CD4-positive, alpha-beta T cell treated with Interleukin-15 for 4 hours (primary cell): ENCODE data around the gene PARVA.

Experiments used
- DNase-seq: peaks from one replicate; pipeline ENCODE4 v3.0.0-alpha.2; 2020; ENCODE audit warnings: low spot score

PARVA gene

DNA sequence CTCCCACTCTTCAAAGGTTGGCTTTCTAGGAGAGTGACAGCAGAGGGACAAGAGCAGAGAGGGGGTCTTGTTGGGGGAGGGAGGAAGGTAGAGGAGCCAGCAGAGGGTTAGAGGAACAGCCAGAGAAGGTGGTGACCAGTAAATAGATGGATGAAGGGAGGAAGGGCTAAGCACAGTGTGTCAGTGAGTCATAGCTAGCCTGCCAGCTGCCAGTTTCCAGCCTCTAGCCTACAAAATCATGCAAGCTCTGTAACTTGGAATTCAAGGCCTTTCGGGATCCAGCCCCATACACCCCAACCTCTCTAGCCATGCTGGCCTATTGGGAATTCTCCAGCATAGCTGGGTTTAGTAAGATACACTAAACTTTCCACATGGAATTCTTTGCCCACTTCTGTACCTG lies 149.4 kb downstream of the PARVA start:
- DNase-seq, result no peak

DNA sequence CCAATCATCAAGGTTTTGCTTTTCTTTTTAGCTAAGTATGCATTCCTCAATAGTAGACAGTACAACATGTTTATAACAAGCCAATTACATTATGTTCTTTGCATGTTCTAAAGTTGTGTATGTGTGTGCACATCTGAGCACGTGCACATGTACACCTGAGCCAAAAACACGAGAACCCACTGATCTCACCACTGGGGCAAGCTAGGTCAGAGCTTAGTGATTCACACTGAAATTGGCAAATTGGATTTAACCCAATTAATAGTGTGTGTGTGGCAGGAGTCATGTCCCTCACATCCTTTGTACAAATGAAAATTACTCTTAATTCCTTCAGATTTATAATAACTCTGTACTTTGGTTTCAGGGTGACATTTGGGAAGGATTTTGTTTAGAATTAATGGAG lies 151.1 kb downstream of the PARVA start:
- DNase-seq, result no peak

DNA sequence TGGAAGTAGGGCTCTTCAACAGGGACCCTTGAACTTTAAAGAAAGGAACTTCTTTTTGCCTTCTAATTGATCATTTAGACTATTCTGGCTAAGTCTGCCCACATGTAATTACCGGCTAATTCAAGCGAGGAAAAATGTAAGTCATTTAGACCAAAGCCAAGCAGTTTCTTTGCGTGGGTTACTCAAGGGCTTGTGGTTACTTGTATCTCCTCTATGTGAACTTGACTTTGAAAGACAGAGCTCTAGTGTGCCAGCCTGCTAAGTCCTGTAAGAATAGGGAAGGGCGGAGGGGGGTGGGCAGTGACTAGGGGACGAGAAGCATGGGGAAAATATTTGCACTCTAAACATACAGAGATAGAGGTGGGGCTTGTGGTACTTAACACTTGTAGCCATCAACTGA lies 151.7 kb downstream of the PARVA start:
- no peak for DNase-seq

DNA sequence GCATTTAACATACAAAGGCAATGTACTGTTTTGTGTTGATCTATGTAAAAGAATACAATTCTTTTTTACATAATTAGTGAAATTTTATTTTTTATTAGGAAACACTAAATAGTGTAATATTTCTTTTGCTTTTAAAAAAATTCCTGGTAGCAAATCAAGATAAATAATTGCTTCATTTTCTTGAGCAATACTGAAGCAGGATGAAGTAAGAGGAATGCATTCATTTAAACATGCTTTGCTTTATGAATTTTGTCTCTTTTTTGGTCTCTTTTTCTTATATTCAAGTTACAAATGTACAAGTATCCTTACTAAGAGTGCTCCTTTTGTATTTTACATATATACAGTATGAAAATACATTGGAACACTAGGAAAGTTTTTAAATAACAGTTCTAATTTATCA lies 152.4 kb downstream of the PARVA start:
- DNase-seq, result no peak

DNA sequence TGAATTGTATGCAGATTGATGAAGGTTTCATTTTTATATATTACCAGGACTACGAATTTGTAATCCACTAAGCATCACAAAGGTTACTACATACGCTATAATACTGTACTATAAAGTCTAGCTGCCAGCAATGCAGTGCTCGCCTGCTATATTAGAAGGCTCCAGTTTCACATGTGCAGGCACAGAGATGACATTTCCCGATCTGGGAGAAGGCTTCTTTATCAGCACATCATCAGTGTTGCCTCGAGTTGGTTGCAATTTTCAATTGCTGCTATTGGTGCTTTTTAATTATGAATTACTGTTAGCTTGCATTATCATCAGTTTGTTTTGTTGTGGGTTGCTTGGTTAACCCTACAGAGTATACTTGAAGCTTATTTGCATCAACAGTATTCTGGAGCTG lies 153.6 kb downstream of the PARVA start:
- DNase-seq, result no peak

DNA sequence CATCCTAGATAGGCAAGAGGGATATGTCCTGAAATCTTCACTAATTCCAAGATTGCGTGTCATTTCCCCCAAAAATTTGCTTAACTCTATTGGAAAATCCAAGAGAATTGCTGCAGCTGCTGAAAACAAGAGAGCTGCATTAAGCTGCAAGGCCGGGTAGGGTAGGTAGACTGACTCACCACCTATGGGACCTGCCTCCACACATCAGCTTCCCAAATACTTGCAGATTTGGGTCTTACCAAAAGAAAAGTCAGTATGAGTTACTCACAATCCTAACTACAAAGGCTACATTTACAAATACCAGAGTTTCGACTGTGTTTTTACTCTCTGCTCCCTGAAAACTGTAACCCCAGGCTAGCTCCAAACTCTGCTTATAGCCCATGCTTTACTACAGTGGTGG lies 154.3 kb downstream of the PARVA start:
- no peak for DNase-seq

DNA sequence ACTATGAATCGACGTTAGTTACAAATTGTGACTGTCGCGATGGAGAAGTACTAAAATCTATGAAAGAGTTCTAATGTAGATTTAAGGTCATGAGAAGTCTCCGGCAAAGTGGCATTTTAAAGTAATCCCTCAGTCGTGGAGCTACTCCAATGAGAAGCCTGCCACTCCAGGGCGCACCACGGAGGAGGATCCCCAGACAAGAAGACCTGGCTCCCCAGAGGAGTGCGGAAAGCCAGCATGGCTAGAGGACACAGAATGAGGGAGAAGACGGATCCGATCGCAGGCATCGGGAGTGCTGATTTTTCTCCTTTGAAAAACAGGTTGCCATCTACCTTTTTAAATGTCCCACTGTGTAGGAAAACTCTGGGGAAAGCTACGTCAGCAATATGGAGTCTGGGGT lies 155.2 kb downstream of the PARVA start:
- no peak for DNase-seq

DNA sequence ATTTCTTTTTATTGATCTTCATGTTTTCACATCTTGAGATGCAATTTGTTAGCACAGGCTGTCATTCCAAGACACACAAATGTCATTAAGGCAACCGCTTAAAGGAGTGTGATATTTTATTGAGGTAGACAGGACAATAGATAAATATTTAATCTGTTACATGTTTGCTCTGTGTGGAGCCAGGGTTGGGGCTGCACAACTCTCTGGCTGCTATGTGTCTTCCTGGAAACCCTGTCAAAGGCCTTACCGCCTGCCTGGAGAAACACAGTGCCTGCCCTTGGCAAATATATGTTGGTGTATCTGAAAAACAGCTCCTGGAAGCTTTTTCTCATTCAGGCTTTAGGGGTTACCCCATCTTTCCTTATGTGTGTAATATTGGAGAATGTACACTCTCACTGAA lies 157.2 kb downstream of the PARVA start:
- no peak for DNase-seq

DNA sequence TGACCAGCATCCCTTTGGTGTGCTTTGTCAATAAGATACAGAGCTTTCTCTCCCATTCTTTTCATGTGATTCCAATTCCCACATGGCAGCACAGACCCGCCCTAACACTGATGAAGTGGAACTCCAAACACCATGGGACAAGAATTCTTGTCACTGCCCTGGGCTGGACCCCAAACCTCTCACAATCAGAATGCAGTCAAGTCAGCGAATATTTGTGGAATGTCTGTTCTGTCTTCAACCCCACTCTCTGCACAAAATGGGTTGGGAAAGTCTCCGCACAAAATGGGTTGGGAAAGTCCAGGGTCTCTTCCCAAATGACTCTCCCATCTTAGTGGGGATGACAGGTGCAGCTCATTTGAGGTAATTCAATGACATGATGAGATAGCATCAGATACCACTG lies 157.9 kb downstream of the PARVA start:
- DNase-seq, result no peak

DNA sequence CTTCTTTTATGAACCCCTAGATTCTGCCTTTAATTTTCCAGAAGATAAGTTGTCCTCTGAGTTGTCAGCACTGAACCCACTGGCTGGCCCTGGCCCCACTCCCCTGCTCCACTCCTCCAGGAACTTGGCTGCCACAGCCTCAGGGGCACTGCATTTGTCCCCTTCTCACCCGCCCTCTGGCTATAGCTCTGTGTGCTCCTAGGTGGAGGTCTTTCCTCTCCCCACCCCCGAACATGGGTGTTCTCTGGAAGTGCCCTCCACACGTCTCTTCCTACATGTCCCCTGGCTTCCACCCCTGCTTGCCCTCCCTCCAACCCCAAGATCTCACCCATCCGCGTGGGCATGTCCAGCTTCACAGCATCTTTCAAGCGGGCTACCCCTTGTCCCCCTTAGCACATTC lies 159.2 kb downstream of the PARVA start:
- no peak for DNase-seq

DNA sequence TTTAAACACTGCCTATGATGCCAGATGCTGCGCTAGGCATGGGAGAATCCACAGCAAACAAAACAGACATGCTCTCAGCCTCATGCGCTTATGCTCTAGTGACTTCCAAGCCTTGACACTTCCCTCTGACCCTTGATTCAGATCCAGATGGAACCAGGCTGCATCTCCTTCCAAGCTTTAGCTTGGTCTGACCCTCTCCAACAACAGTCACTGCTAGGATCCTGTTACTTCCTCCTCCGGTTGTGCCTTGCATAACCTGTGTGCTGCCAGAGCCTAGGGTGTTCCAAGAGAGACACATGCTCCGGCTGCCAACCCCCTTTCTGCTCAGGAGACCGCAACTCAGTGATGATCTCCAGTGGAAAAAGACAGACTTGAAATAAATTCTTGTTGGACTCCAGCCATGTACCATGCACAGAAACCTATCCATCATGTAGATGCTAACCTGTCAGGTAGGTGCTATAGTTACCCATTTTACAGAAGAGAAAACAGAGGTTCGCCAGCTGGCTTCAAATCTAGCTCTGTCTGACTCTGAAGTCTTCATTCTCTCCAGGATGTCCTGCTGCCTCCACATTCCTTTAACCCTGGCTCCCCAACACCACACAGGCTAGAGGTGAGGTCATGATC lies 160.5 kb downstream of the PARVA start:
- no peak for DNase-seq

DNA sequence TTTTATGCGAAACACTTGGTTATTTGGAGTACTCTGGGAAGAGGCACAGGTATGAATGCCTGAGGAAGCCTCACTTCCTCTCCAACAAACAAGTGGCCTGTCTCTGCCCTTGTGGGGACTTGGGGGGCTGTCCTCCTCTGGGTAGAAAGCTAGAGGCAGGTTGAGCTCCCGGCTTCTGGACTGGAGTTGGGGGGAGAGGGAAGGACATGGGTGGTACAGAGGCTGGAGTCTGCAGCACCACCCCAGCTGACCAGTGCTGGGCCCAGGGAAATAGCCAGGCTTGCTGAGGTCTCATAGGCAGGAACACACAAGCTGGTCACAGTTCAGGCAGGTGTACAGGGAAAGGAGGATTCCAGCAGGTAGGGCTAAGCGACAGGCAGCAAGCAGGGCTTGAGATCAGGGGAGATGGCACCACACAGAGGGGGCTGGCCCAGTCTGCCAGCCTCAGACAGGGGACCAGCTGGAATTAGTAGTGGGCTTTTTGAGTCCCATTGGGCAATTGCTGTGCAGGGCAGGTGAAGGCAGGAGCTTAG lies 161.6 kb downstream of the PARVA start:
- DNase-seq, result no peak

DNA sequence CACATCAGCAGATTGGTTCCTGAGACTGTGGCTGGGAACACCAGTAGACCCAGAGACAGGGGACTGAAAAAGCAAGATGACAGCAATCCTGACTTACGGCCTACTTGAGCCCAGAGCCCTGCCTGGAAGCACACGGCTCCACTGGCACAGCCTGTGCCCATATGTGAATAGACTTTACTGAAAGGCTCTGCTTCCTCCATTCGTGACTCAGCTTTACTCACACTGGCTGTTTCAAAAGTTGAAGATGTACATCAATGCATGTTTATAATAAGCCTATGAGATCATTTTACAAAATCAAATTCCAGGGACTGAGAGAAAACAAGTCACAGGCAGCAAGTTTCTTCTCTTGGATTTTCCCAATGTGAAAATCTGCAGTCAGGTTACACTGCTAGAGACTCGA lies 162.2 kb downstream of the PARVA start:
- no peak for DNase-seq

DNA sequence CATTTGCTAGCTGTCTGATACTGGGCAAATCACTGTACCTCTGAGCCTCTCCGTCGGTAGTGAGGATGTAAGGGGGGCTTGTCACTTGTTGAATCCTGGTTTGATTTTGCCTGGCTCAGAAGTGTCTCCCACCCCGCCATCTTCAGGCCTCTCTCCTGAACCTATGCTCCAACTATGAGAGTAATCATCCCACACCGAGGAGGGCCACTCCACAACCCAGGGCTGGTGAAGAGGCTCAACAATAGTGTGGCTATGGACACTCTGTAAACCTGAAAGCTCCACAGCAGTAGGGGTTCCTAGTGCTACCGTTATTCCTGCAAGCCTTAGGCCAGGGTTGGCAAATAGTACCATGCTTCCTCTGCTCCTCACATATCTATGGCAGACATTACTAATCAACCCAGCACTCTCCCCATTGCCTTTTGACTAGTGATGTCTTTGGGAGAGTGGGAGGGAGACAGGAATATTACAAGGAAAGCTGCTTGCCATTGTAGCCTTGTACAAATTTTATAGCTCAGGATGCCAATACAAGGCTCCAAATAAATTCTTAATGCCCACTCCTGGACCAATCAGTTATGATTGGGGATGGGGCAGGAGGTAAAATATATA lies 162.8 kb downstream of the PARVA start:
- DNase-seq, result no peak

DNA sequence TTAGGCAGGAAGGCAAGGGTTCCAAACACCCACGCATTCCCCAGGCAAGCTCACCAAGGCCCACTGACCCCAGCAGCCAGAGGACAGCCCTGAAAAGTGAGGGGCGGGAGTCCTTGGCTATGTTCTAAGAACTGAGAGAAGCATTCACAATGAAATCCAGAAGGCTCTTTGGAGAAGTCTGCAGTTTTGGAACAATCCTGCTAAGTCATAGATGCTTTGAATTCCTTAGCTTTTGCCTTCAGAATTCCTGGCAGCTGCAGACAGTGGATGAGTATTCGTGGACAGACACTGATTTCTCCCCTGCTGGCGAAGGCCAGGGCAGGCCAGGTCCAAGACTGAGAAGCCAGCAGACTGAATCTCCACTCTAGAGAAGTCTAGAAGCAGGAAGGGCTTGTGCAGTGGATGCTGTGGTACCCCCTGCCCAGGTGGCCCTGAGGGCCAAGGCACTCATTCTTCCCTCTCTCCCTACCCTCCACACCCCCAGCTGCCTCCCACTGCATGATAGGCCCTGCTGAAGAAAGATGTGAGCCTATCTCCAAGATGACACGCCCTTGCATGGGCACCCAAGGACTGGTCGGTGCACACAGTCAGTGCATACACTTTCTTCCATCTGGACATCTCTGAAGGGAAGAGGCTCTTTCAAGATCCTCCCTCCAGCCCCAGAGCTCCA lies 163.7 kb downstream of the PARVA start:
- DNase-seq, result no peak

DNA sequence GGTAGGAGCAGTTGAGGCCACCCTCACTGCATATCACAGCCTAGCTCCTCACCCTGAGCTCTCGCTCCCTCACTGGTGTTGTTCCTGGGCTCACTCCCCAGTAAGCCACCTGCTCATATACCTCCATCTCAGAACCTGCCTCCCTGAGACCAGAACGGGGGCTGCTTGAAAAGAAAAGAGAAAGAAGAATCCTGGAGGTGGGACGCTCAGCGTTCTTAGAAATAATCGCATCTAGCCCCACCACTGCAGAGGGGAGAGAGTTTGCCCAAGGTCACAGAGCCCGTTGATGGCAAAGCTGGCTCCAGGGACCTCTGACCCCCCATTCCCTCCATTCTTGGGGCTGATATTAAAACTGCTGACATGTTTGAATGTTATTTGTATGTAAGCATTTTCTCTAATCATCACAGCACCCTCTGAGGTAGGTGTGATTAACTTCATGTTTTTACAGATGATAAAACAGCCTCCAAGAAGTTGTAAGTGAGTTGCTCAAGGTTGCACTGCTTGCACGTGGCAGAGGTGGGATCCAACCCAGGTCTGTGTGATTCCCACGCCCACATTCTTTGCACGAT lies 164.3 kb downstream of the PARVA start:
- no peak for DNase-seq

DNA sequence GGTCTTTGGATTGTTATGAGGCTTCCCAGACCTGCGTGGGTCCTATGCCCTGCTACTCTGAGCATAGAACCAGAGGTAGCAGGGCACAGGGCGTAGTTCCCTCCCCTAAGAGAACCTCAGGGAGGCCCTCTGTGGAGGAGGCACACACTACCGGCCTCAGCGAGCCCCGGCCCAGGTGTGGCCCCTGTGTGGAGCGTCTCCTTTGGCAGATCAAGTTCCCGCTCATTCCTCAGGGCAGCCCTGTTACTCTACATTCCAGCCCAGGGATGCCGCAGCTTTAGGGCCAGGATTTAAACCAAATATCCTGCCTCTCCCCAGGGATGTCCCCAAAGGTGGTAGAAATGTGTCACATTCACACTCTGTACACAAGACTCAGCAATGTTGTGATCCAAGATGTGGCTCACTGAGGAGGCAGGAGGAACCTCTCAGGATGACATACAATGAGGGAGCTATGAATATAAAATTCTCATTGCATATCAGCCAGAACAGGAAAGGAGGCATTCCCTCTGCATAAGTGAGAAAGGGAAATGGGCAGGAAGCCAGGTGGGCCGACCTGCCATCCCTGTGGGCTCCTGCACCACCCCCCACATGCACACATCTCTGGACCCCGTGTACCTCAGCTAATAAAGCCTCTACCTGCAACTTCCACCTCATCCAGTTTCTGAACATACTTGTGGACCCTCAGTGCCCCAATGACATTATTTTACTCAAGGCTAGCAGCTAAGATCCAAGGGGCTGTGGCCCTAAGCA lies 165.0 kb downstream of the PARVA start:
- no peak for DNase-seq

DNA sequence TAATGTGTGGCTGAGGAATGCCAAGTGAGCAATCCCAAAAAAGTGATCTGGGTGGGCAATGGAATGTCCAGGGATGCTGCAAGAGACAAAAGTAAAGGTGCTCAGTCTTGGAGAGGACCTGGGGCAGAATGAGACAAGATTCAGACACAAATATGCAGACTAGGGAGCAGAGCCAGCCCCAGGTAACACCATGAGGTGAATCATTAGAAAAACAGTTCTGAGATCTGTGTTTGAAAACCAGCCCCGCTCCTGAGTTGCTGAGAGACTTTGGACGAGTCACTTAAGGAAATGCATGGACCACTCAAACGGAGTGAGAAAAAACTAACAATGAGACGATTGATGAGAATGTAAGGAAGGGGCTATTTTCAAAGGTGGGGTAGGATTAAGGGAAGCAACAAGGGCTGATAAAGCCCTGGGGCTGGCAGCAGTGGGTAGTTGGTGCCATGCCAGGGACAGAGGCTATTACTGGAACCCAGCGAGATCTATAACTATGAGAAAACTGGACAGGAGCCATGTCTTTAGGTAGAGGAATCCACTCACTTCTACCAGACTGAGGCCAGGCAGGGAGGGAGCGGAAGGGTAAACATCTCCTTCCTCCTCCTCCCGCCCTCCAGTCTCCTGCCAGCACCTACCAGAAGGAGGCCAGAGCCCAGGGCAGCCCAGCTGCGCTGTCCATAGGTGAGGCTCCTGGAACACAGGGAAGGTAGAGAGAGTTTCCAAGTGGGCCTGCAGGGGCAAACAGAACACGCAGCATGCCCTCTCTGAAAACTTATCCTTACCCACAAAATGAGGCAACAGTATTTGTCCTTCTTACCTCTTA lies 166.4 kb downstream of the PARVA start:
- DNase-seq, result no peak

DNA sequence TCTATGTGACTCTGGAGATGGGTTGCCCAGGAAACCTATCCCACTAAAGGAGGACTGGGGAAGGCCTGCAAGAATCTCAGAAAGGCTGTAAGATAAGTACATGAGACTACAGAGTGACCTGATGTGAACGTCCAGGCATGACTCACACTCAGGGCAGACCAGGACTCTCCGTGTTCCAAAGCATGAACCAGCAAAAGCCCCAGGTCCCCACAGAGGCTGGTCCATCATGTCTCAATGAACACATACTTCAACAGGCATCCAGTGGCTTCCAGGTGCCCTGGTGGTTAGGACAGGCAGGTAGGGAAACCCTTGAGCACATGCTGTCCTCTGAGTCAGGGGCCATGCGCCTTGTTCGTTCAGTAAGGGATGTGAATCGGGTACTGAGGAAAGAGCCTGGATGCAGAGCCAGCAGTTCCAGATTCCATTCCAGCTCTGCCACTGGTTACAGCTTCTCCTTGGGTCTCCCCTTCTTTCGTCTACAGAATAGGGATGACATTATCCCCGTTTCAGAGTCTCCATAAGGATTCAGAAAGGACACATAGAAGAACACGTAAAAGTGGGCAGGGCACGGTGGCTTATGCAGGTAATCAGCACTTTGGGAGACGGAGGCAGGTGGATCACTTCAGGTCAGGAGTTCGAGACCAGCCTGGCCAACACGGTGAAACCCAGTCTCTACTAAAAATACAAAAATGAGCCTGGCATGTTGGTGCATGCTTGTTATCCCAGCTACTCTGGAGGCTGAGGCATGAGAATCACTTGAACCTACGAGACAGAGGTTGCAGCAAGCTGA lies 167.8 kb downstream of the PARVA start:
- no peak for DNase-seq

DNA sequence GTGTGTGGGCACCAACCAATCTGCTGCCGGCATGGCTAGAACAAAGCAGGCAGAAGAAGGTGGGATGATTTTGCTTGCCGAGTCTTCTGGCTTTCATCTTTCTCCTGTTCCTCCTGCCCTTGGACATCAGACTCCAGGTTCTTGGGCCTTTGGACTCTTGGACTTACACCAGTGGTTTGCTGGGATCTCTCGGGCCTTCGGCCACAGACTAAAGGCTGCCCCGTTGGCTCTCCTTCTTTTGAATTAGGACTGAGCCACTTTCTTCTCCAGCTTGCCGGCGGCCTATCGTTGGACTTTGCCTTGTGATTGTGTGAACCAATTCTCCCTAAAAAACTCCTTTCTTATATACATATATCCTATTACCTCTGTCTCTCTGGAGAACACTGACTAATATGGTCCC lies 168.8 kb downstream of the PARVA start:
- DNase-seq, result no peak

DNA sequence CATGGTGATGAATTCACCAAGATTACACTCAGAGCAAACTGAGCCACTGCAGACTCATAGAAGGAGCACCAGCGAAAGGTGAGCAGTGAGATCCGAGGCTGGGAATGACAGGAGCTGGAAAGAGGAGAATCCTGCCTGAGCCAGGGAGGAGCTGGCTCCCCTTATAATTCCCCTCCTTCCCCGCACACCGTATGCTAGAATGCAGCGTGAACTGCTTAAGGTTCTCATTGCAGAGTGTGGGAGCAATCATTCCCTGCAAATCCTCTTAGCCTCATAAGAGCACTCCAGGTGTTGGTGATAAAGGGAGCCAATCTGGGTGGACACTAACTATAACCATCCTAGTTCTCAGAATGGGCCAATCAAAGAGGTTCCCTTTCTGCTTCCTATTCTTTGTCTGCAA lies 169.3 kb downstream of the PARVA start:
- DNase-seq, result no peak
